OCI-LY1 (cell line): ENCODE results near the gene TMEM72.

Experiments used
- H2AFZ ChIP-seq: fragments of 200-600 bp; sonication (generic), shearing (Covaris generic); 2 replicates; pipeline ENCODE4 v1.6.0; 2014; ENCODE audit warnings: antibody characterized with exemption, mild to moderate bottlenecking, low read length
- H3F3A ChIP-seq: fragments of 200-600 bp; sonication (generic), shearing (Covaris generic); 2 replicates; pipeline ENCODE4 v1.6.0; 2014; ENCODE audit warnings: mild to moderate bottlenecking, antibody characterized with exemption, low read length, moderate library complexity; ENCODE audit not compliant: insufficient read depth
- H3K27ac ChIP-seq: fragments of 200-600 bp; sonication (generic); 2 replicates; pipeline ENCODE4 v1.5.1; 2014; ENCODE audit warnings: low read length, mixed run types, mild to moderate bottlenecking, low read depth; ENCODE audit not compliant: poor library complexity, severe bottlenecking
- H3K27me3 ChIP-seq: fragments of 200-600 bp; sonication (generic); 2 replicates; pipeline ENCODE4 v1.6.0; 2014; ENCODE audit warnings: antibody characterized with exemption, mild to moderate bottlenecking, low read length, moderate library complexity; ENCODE audit not compliant: insufficient read depth
- H3K36me3 ChIP-seq: fragments of 200-600 bp; sonication (generic); 2 replicates; pipeline ENCODE4 v1.6.1; 2014; ENCODE audit warnings: mild to moderate bottlenecking, antibody characterized with exemption, low read length, moderate library complexity, mixed read lengths; ENCODE audit not compliant: insufficient read depth
- H3K4me1 ChIP-seq: fragments of 200-600 bp; sonication (generic); 2 replicates; pipeline ENCODE4 v1.5.1; 2014; ENCODE audit warnings: mild to moderate bottlenecking, low read length, moderate library complexity; ENCODE audit not compliant: insufficient read depth, severe bottlenecking
- H3K4me2 ChIP-seq: fragments of 200-600 bp; sonication (generic), shearing (Covaris generic); 2 replicates; pipeline ENCODE4 v1.6.1; 2014; ENCODE audit warnings: low read length
- H3K4me3 ChIP-seq: fragments of 200-600 bp; sonication (generic); 2 replicates; pipeline ENCODE4 v1.5.1; 2014; ENCODE audit warnings: low read length, low read depth, mild to moderate bottlenecking, mixed read lengths; ENCODE audit not compliant: poor library complexity, severe bottlenecking
- H3K79me2 ChIP-seq: fragments of 200-600 bp; shearing (Covaris generic); 2 replicates; pipeline ENCODE4 v1.6.1; 2016; ENCODE audit warnings: mixed run types, low read length, mixed read lengths; ENCODE audit not compliant: insufficient read depth
- H3K9ac ChIP-seq: fragments of 200-600 bp; sonication (generic), shearing (Covaris generic); 2 replicates; pipeline ENCODE4 v1.6.1; 2014; ENCODE audit warnings: mild to moderate bottlenecking, low read length, mixed read lengths
- H3K9me2 ChIP-seq: fragments of 200-600 bp; sonication (generic), shearing (Covaris generic); 2 replicates; pipeline ENCODE4 v1.6.1; 2014; ENCODE audit warnings: low read depth, mild to moderate bottlenecking, low read length, mixed read lengths
- H3K9me3 ChIP-seq: fragments of 200-600 bp; shearing (Covaris generic); 2 replicates; pipeline ENCODE4 v1.6.1; 2014; ENCODE audit warnings: low read length, mixed read lengths
- H4K20me1 ChIP-seq: fragments of 200-600 bp; sonication (generic), shearing (Covaris generic); 2 replicates; pipeline ENCODE4 v1.6.0; 2016; ENCODE audit warnings: mild to moderate bottlenecking, low read length; ENCODE audit not compliant: insufficient read depth
- CTCF ChIP-seq: fragments of 200-600 bp; sonication (generic), shearing (Covaris generic); IDR thresholded peaks from 2 replicates; pipeline ENCODE4 v1.5.1; 2017; ENCODE audit warnings: mild to moderate bottlenecking, antibody characterized with exemption, low read length, moderate library complexity, mixed read lengths
- EZH2 ChIP-seq: fragments of 200-600 bp; sonication (generic), shearing (Covaris generic); IDR thresholded peaks from 2 replicates; pipeline ENCODE4 v1.8.0; 2017; ENCODE audit warnings: borderline replicate concordance, mixed run types, mild to moderate bottlenecking, antibody characterized with exemption, low read length, moderate library complexity, mixed read lengths

Gene TMEM72

GRCh38 chr10:44980309-44981171, 69.4 kb downstream of the TMEM72 start:
- no peaks in the 10 kb centered on the region for H3K36me3 ChIP-seq
- H3K79me2 ChIP-seq, result no peaks in the 10 kb centered on the region
- no peak overlapping the region for H3K4me2 ChIP-seq
- H3F3A ChIP-seq, result no peaks in the 10 kb centered on the region
- H3K9me3 ChIP-seq, result no peaks in the 10 kb centered on the region
- H4K20me1 ChIP-seq, result no peaks in the 10 kb centered on the region
- H3K4me1 ChIP-seq, result no peaks in the 10 kb centered on the region
- no peak overlapping the region for H3K9ac ChIP-seq
- no peaks in the 10 kb centered on the region for H3K9me2 ChIP-seq
- no peak overlapping the region for H2AFZ ChIP-seq
- H3K4me3 ChIP-seq, result no peak overlapping the region
- H3K27ac ChIP-seq, result no peak overlapping the region
- no peak for TF ChIP-seq CTCF
- TF ChIP-seq EZH2, result no peak
- H3K27me3 ChIP-seq, result peaks cover 3% of the 10 kb centered on the region; the same call in 1 of the 2 replicates

GRCh38 chr10:44981172-44982113, 70.3 kb downstream of the TMEM72 start:
- TF ChIP-seq EZH2 (no peak), CTCF (no peak)
- H2AFZ ChIP-seq, result no peak overlapping the region
- H3K36me3 ChIP-seq, result no peaks in the 10 kb centered on the region
- no peaks in the 10 kb centered on the region for H3K4me1 ChIP-seq
- no peak overlapping the region for H3K4me2 ChIP-seq
- no peak overlapping the region for H3K9ac ChIP-seq
- no peaks in the 10 kb centered on the region for H3K9me2 ChIP-seq
- H3K9me3 ChIP-seq, result no peaks in the 10 kb centered on the region
- H3K27ac ChIP-seq, result no peak overlapping the region
- H4K20me1 ChIP-seq, result no peaks in the 10 kb centered on the region
- no peaks in the 10 kb centered on the region for H3K79me2 ChIP-seq
- no peaks in the 10 kb centered on the region for H3F3A ChIP-seq
- H3K27me3 ChIP-seq, result peaks cover 3% of the 10 kb centered on the region; the same call in 1 of the 2 replicates
- H3K4me3 ChIP-seq, result no peak overlapping the region

- Histone ChIP-seq H3K9ac (no peak overlapping the region), H3K27me3 (peaks cover 3% of the 10 kb centered on the region; the same call in 1 of the 2 replicates), H3K27ac (no peak overlapping the region), H3K79me2 (no peaks in the 10 kb centered on the region), H4K20me1 (no peaks in the 10 kb centered on the region), H3K9me3 (no peaks in the 10 kb centered on the region), H3K4me1 (no peaks in the 10 kb centered on the region), H3K9me2 (no peaks in the 10 kb centered on the region), H3K4me3 (no peak overlapping the region), H3K36me3 (no peaks in the 10 kb centered on the region), H2AFZ (no peak overlapping the region), H3F3A (no peaks in the 10 kb centered on the region), H3K4me2 (no peak overlapping the region)
- TF ChIP-seq EZH2 (no peak), CTCF (no peak)
These were observed 71.0 kb downstream of the TMEM72 start for GRCh38 chr10:44982114-44982460.
